Vagina (tissue), 2 donors: ENCODE data around the gene KCTD20.

Experiments used
- CTCF ChIP-seq, 3 experiments: fragments of 450-650 bp in 2 of 3; fragments of 200-600 bp in 1 of 3; sonication (generic) in 1 of 3; IDR thresholded peaks; one replicate each; pipeline ENCODE4 v1.5.1; 2017 to 2019; ENCODE audit warnings: antibody characterized with exemption in 3 of 3, mild to moderate bottlenecking in 2 of 3, moderate library complexity in 2 of 3
- POLR2A ChIP-seq, 2 donors: fragments of 450-650 bp; IDR thresholded peaks; one replicate each; pipeline ENCODE4 v1.6.1; 2017; ENCODE audit warnings: antibody characterized with exemption in 2 of 2, mild to moderate bottlenecking in 2 of 2, moderate library complexity in 2 of 2

- no peak for TF ChIP-seq POLR2A (IDR thresholded peaks at IDR 0.05)
- TF ChIP-seq CTCF (IDR thresholded peaks at IDR 0.05): no peak
Measured at GRCh38 chr6:36523936-36524499, 81.2 kb downstream of the KCTD20 start.
